Thoracic aorta (tissue), 2 donors: ENCODE measurements around the gene ERBB4. TPM values are rescaled to one million over a fixed set of nuclear protein-coding genes. Genes with fewer than 3 reads are reported as not detected.

Experiments used
- ATAC-seq: fragments of 150-250 bp; one replicate; pipeline ENCODE4 v1.8.0; 2017; ENCODE audit warnings: low read depth; ENCODE audit not compliant: insufficient number of reproducible peaks, low FRiP score
- DNase-seq: peaks from one replicate; pipeline ENCODE4 v3.0.0-alpha.2; 2020; ENCODE audit warnings: low spot score
- H3K27ac ChIP-seq, 2 donors: fragments of 200-600 bp; sonication (generic); 1 replicate in 1 of 2; 2 replicates in 1 of 2; pipeline ENCODE4 v1.5.1; 2016; ENCODE audit warnings: mild to moderate bottlenecking in 2 of 2, moderate library complexity in 2 of 2
- H3K27me3 ChIP-seq: fragments of 200-600 bp; sonication (generic); replicated peaks from 2 replicates; pipeline ENCODE4 v1.6.0; 2016; ENCODE audit warnings: mild to moderate bottlenecking; ENCODE audit not compliant: insufficient read depth
- H3K36me3 ChIP-seq: fragments of 200-600 bp; sonication (generic); one replicate; pipeline ENCODE4 v1.5.1; 2016
- H3K4me1 ChIP-seq, 2 donors: fragments of 200-600 bp; sonication (generic); 1 replicate in 1 of 2; 2 replicates in 1 of 2; pipeline versions ENCODE4 v1.5.1 to v1.6.0; 2016; ENCODE audit warnings: low read depth in 2 of 2, mild to moderate bottlenecking in 1 of 2; ENCODE audit not compliant: control insufficient read depth in 1 of 2
- H3K4me3 ChIP-seq: fragments of 200-600 bp; sonication (generic); 2 replicates; pipeline ENCODE4 v1.5.1; 2016; ENCODE audit warnings: mild to moderate bottlenecking
- H3K9me3 ChIP-seq: fragments of 200-600 bp; sonication (generic); 2 replicates; pipeline ENCODE4 v1.5.1; 2016
- CTCF ChIP-seq: fragments of 200-600 bp; sonication (generic); IDR thresholded peaks from one replicate; pipeline ENCODE4 v1.5.1; 2019; ENCODE audit warnings: antibody characterized with exemption
- total RNA-seq, 2 donors: library from RNA; depleted of rRNA; stranded (reverse); fragments of >200 nt; gene quantifications; one replicate each; pipeline versions ENCODE4 v1.1.0 to v1.2.3, GENCODE V29; 2016

Gene ERBB4
- total RNA-seq, 2 donors from 2014 or later: 15.7 to 29.3 TPM

- ATAC-seq (no peak), DNase-seq (no peak)
- Histone ChIP-seq H3K27me3 (no peaks in the 10 kb centered on the region), H3K27ac (no peak overlapping the region), H3K36me3 (no peaks in the 10 kb centered on the region), H3K4me1 (no peaks in the 10 kb centered on the region), H3K4me3 (no peak overlapping the region), H3K9me3 (no peaks in the 10 kb centered on the region)
- TF ChIP-seq CTCF: no peak
Measured at GRCh38 chr2:211512806-211513205, 1025.8 kb downstream of the ERBB4 start.

- no peak overlapping the region for H3K27ac ChIP-seq
- no peak for DNase-seq
- H3K27me3 ChIP-seq: no peaks in the 10 kb centered on the region
- no peaks in the 10 kb centered on the region for H3K9me3 ChIP-seq
- H3K4me3 ChIP-seq: no peak overlapping the region
- no peaks in the 10 kb centered on the region for H3K36me3 ChIP-seq
- no peaks in the 10 kb centered on the region for H3K4me1 ChIP-seq
- no peak for ATAC-seq
- no peak for TF ChIP-seq CTCF
Measured at GRCh38 chr2:211503856-211504255, 1034.7 kb downstream of the ERBB4 start.

- ATAC-seq: no peak
- Histone ChIP-seq H3K9me3 (no peaks in the 10 kb centered on the region), H3K27ac (no peak overlapping the region), H3K4me3 (no peak overlapping the region), H3K4me1 (no peaks in the 10 kb centered on the region), H3K27me3 (no peaks in the 10 kb centered on the region), H3K36me3 (no peaks in the 10 kb centered on the region)
- no peak for TF ChIP-seq CTCF
- DNase-seq: no peak
Measured at GRCh38 chr2:211503198-211503597, 1035.4 kb downstream of the ERBB4 start.

GRCh38 chr2:211498551-211499205, 1039.9 kb downstream of the ERBB4 start:
- H3K27me3 ChIP-seq: no peaks in the 10 kb centered on the region
- no peak overlapping the region for H3K4me3 ChIP-seq
- DNase-seq (no peak), ATAC-seq (no peak)
- no peak for TF ChIP-seq CTCF
- H3K9me3 ChIP-seq: no peaks in the 10 kb centered on the region
- no peaks in the 10 kb centered on the region for H3K36me3 ChIP-seq
- H3K4me1 ChIP-seq: no peaks in the 10 kb centered on the region
- no peak overlapping the region for H3K27ac ChIP-seq

GRCh38 chr2:211495339-211495738, 1043.3 kb downstream of the ERBB4 start:
- no peak for TF ChIP-seq CTCF
- H3K4me1 ChIP-seq: no peaks in the 10 kb centered on the region
- H3K36me3 ChIP-seq: no peaks in the 10 kb centered on the region
- no peaks in the 10 kb centered on the region for H3K9me3 ChIP-seq
- no peak overlapping the region for H3K27ac ChIP-seq
- no peak for DNase-seq
- no peak overlapping the region for H3K4me3 ChIP-seq
- no peak for ATAC-seq
- no peaks in the 10 kb centered on the region for H3K27me3 ChIP-seq
